Stimulated activated CD4-positive, alpha-beta T cell treated with anti-CD3 and anti-CD28 coated beads, Interleukin-4, amount 100 ng/mL, for 48 hours (primary cell): ENCODE data around the gene ATG5.
"Not testable (repeated sequence)": the region's sequence is repeated elsewhere in the genome, so short reads cannot be mapped to it uniquely, and the experiment has no call there.

Experiments used
- DNase-seq, 2 donors: peaks; one replicate each; pipeline ENCODE4 v3.0.0-alpha.2; 2020; ENCODE audit warnings: low read depth in 2 of 2

The ATG5 gene

DNA sequence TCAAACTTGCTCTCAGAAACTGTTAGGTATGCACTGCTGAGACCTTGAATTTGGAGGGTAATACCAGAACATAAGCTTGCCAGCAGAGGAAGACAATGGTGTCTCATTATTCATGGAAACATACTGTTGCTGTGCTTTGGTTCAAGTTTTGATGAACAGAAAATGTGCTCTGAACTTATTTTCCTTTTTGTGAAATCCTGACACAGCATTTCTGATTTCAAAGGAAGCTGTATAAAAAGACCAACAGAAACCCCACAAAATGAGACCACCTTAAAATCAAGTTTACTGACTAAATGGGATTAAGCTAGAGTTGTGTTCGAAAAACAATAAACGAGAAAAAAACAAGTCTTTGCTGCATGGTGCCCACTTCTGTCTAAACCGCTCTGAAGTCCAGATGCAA is 169.1 kb downstream of the ATG5 start:
- DNase-seq = no peak

DNA sequence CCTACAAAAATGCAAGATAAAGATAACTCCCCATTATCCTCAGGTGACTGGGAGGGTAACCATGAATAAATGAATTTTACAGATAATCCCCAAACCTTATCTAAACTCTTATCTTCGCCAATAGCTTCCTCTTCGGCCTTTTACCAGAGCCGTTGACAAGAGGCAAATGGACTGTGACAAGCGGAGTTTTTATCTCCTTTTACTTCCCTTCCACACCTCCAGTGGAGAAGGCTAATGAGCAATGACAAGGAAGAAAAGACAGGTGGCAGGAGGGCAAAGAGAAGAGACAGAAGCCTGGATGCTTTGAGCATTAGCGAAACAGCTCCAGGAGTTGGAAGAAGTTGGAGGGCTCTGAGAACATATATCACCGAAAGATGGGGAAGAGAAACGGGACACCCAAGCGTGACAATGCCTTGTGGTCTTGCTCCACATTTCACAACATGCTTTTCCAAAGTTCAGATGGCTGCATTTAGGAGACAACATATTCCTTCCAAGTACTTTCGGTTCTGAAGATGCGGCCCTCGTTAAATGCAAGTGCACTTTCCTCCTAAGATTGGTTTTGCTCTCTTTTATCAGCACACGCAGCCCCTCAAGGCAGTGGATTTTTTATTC is 170.2 kb downstream of the ATG5 start:
- no peak for DNase-seq

DNA sequence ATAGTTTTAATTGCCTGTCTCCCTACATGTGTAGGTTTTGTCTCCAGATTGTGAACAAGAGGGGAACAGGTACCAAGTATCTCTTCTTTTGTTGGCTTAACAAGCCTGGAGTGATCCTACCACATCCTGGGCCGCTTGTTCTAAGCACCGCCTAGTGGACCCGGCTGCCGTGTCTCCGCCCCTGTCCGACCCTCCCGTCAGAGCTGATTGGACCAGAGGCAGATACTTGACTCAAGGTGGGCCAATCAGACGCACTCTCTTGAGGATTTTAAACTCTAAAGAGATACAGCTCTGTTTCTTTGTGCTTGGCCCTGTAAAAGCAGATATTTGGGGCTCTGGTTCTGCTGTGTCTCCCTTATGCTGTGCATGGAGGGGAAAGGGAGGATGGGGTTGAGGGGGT is 171.2 kb downstream of the ATG5 start:
- no peak for DNase-seq

DNA sequence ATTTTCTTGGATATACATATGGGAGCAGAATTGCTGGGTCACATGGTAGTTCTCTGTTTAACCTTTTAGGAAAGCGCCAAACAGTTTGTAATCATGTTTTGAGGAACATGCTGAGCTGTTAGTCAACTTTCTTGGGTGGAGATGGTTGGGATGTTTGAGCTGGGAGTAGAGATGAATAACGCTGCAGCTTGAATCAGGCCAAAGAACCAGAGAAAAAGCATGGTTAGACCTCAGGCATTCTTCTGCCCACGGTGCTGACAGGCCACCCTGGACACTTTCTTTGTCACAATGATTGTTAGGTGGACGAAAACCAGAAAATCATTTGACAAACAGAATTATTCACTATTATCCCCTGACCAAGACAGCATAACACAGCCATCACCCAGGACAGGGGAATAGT is 172.6 kb downstream of the ATG5 start:
- DNase-seq = no peak

DNA sequence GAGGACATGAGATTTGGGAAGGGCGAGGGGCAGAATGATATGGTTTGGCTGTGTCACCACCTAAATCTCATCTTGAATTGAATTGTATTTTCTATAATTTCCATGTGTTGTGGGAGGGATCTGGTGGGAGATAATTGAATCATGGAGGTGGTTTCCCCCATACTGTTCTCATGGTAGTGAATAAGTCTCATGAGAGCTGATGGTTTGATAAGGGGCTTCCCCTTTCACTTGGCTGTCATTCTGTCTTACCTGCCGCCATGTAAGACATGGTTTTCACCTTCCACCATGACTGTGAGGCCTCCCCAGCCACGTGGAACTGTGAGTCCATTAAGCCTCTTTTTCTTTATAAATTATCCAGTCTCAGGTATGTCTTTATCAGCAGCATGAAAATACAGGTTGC is 173.1 kb downstream of the ATG5 start:
- DNase-seq = not testable (repeated sequence)

DNA sequence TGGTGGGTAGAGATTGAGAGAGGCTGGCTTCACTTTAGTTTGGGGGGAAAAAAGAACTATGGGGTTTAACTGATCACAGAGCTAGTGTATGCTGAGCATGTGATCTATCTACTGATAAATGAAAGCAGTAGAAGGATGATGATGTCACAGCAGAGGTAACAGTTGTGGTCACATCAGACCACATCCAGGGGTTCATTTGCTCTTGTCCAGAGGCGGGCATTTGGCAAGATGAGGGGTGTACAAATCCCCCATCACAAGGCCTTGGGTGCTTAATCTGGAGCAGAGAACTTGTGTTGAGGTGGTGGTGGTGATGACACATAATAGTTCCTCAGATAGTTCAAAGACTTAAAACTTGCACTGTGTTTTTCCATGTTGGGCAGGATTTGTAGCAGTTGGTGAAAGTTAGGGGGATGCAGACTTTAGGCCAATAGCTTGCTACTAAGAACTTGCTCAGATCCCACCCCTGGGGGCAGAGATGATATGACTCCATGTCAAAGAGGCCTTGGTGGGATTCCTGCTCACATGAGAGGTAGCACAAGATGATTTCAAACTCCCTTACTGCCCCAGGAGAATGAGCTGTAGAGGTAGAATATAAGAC is 176.0 kb downstream of the ATG5 start:
- no peak for DNase-seq

DNA sequence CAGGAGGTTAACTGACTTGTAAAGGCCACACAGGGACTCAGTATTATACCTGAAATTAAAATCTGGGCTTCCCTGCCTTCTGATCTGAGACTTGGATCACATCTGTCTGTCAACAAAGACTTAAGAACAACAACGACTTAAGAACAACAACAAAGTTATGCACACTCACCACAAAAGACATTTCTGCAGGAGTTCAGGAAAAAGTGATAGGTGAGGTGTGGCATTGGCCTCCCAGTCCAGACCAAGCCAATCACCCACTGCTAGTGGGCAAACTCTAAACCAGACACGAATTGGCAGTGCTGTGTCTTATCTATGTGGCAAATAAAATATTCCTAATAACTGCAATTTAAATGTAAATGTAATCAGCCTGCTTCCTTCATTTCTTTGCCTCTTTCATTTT is 178.1 kb downstream of the ATG5 start:
- DNase-seq = no peak

DNA sequence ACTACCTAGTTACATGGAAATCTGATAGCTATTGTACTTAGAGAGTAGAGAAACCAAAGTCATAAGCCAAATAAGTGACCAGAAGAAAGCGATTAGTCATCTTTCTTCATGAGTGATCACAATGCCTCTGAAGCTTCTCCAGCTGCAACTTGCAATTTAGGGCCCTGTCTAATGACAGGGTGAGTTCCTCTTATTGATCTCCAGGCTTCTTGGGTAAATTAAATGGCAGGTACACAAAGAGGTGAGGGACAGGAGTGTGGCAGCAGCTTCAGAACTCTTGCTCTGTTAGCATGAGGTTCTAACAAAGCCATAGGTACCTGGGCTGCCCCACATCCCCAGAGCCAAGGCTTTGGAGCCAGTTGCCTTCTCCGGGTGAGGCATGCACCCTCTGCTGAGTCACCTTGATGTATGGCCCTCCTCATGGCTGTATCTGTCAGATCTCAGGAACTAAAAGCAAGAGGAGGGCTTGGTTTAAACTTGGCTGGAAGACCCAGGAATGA is 178.7 kb downstream of the ATG5 start:
- no peak for DNase-seq

DNA sequence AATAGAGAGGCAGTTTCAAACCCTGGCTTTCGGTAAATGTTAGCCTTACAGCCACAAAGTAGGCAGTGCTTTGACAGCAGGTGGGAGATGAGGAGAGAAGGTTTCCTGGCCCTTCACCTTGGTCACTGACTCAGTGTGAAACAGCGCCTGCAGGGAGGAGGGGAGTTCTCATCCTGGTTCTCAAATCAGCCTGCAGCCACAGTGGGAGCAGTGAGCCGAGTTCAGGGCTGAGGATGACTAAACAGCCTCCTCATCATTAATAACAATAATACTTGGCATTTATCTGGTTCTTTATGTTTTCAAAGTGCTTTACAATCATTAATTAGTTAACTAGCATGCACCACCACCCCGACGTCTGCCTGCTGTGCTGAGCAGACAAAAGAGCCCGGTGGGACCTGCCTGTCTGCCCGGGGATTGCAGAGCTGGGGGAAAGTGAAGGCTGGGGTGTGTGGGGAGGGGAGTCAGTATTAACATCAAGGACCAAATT is 179.8 kb downstream of the ATG5 start:
- peak in 1 of 2 donors; percentile 37 for DNase-seq

DNA sequence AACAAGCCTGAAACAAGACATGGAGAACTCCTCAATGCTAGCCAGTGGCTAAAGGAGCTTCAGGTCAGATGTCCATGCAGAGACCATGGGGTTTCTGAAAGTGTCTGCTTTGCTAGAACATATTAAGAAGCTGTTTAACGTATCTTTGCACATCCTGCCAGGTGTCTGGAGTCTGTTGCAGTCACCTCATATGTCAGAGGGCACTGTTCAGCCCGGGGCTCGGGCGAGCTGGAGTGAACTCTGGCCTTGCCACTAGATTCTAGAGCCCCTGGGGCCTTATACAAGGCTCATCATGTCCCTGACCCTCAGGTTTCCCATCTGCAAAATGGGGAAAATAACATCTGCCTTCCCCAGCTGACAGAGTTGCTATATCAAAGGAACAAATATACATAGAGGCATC is 180.4 kb downstream of the ATG5 start:
- DNase-seq = no peak

DNA sequence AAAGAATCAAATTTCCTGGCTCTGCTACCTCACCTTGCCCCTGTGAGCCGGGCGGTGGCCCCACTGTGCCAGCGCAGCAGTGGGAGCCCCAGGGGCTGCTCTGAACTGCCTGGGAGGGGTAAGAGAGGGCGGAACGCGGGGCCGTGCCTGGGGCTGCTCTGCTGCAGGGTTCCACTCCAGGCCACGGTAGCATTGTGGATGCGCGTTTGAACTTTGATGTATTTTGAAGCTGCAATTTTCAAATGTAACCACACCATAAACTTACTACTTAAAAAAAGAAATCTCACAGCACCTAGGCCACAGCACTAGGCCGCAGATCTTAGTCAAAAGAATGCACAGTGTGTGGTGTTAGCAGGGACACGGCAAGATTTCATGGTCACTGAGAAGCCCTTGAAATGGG is 181.9 kb downstream of the ATG5 start:
- DNase-seq = no peak

DNA sequence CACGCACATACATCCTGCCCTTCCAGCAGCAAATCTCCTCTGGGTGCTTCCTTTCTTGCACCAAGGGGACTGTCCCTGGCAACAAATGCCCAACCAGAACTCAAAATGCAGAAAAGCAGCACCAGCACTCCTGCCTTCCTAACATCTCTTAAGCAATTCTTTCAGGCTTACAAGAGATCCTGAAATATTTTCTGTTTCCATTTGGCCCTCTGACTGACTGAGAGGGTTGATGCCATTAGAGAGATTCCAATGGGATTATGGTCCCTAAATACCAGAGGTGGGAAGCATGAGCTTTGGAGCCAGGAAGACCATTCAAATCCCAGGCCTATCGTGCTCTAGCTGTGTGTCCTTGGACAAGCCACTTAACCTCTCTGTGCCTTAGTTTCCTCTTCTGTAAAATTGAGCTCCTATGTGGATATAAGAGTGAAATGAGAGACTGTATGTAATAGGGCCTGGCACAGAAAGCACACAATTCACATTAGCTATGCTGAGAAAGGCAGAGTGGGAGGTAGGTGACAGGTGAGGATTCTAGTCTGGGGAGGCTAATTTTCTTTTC is 182.6 kb downstream of the ATG5 start:
- DNase-seq = no peak

DNA sequence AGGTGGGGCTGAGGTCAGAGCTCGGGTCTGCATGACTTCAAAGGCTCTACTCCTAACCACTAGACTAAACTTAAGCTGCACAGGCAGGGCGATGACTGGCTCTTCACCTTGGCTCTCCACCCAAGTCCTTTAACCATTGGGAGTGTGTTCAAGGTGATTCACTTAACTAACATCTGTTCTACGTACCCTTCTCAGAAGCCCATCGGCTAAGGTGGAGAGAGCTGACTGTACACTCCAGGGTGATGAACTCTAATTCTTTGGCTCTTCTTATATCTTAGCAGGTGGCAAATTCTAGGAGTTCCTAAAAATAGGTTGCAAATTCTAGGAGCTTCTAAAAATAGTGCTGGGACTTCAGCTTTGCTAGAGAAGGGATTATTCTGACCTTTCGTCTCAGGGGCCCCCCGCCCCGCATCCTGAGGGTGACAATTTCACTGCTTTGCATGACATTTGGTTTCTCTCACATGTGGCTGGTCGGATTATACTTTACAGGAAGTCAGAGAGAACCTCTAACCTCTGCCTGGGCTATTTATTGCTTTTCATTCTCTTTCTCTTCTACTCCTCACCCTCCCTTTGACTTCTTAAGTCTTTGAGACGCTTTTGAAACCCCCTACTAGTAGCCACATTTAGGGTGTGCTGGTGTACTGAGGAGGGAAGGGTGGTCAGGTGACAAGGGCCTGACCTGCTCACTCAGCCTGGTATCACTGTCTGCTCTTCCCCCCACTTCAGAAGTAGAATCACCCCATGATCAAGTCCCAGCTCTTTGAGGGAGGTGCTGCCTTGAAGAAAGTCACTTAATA is 183.9 kb downstream of the ATG5 start:
- no peak for DNase-seq

DNA sequence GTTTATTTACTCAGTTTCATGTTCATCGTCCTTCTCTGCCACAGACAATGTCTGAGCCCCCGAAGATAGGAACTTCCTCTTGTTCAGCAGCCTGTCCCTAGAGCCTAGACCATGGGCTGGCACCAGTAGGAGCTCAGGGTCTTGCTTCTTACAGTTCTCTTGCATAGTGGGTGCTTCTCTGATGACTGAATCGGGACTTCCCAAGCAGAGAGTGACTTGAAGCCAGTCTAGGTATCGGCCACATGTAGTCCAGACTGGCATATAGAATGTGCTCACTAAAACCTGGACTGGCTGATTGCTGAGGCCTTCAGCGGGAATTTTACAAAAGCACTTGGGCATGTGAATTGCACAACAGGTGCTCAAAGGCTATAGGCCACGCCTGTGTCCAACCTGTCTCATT is 187.4 kb downstream of the ATG5 start:
- no peak for DNase-seq

DNA sequence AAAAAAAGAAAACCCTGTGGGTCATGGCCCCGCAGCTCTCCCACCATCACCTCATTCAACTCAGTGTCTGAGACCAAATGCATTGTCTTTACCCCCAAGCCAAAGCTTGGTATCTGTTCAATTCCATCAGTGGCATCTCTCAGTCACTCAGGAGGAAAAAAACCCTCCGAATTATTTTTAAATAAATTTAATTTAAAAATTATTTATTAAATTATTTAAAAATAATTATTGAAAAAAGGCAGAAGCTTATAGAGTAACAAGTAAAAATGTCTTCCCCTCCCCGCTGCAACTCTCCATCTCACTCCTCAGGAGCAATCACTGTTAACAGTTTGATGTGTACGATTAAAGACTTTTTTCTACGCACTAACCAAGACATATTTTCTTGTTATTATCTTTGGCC is 188.7 kb downstream of the ATG5 start:
- no peak for DNase-seq

DNA sequence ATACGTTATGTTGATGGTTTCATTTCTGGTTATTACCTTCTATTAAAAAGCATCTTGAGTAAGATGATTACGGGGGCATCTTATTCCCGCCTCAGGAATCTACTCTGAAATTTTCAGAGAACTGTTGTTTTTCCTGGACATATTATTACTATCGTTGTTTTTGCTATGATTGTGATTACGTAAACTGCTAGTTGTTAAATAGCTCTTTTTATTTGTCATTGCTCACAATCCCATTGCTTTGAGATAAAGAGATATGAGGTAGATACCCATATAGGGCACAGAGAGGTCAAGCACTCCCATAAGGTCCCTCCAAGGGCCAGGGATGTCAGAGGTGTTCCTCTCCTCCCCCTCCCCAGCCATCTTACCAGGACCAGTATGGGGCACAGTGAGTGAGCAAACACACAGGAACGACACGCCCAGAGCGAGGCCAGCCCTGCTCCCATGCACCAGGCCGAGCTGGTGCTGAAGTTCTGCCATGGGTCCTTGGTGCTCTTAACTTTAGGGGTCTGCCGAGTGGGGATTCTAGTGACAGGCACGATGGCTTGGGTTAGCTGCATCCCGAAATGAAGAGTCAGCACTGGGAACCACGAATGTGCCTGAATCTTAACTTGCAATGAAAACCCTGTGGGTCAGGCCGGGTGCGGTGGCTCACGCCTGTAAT is 189.5 kb downstream of the ATG5 start:
- no peak for DNase-seq

DNA sequence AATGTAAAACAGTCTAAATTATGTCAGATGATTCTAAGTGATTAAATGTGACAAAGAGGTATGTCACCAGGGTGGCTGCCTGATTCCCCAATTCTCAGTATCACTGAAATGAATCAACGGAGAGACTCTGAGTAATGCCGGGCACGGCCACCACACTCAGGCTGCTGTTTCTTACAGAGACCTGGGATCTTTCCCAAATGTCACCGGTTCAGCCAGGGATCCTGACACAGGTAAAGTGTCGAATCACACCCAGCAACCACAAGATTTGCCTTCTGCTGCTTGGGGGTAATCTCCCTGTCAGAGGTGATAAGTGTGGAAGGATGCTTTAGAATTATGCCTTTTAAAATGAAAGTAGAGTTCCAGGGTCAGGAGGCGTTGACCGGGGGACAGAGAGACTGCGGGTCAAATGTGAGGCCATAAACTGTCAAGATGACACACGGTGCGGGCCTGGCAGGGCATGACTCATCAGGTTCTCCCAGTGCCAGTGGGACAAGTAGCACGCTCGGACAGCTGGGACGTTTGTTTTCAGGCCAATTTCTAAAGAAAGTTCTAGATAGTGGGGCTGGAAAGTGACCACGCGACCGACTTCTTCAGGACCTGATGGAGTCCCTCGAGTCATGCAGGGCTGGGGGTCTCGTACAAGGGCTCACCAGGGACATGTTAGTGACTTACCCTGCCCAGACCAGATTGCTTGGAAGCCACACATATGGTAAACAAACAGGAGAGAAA is 190.5 kb downstream of the ATG5 start:
- no peak for DNase-seq
